Measurements from ENCODE around the gene C14orf39. TPM values are rescaled to one million over a fixed set of nuclear protein-coding genes. Genes with fewer than 3 reads are reported as not detected.

The C14orf39 gene
- total RNA-seq, 1 donor from 2014 or later = not detected

DNA sequence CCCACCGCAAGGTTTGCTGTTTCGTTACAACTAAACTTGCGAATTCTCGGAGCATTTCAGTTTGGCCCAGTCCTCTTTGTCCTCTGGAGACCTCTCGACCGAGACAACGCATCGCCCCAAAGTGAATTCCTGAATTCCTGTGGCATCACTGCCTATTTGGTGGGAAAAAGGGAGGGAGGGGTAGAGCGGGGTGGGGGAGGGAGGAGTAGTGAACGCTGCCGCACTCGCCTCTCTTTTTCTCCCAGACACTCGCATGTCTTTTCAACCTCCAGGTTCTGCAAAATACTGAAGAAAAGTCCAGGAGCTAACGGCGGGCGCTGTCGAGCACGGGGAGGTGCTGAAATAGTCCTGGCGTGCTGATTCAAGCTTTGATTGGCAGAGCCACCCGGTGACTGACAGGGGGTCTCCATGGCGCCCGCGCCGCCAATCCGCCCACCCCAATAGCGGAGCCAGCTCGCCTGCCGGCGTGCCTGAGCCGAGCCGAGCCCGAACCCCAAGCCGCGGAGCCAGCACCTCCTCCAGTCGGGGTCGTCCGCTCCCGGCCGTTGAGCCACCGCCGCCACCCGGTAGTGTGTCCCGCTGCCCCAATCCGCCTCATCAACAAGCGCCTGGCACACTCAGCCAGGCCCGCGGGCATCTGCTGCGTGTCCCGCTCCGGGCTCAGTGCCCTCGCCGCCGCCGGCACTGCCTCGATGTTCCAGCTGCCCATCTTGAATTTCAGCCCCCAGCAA lies 23.0 kb upstream of the C14orf39 start, which contains the start of gene SIX6:
SIX6 (plus strand) TSS at position 440 of the 731 bp plus-strand sequence; CDS start at position 693, 253 bp downstream.
- Histone ChIP-seq H3K4me3 (no peak within 1 kb of the TSS), H3K4me1 (peaks cover 33% of the 10 kb centered on the region), H3K9me3 (no peaks in the 10 kb centered on the region), H3K36me3 (no peaks in the 10 kb centered on the region), H3K27me3 (ENCODE audit: low read depth) (peaks cover 100% of the 10 kb centered on the region), H3K27ac (no peak within 1 kb of the TSS)
- TF ChIP-seq, protein P1, sequence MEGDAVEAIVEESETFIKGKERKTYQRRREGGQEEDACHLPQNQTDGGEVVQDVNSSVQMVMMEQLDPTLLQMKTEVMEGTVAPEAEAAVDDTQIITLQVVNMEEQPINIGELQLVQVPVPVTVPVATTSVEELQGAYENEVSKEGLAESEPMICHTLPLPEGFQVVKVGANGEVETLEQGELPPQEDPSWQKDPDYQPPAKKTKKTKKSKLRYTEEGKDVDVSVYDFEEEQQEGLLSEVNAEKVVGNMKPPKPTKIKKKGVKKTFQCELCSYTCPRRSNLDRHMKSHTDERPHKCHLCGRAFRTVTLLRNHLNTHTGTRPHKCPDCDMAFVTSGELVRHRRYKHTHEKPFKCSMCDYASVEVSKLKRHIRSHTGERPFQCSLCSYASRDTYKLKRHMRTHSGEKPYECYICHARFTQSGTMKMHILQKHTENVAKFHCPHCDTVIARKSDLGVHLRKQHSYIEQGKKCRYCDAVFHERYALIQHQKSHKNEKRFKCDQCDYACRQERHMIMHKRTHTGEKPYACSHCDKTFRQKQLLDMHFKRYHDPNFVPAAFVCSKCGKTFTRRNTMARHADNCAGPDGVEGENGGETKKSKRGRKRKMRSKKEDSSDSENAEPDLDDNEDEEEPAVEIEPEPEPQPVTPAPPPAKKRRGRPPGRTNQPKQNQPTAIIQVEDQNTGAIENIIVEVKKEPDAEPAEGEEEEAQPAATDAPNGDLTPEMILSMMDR (IDR thresholded peaks at IDR 0.05) = no peak
- ATAC-seq (peak; percentile 26 to 33), DNase-seq (no peak)
- intact Hi-C loops (cut with DNase I) = no loop called here

DNA sequence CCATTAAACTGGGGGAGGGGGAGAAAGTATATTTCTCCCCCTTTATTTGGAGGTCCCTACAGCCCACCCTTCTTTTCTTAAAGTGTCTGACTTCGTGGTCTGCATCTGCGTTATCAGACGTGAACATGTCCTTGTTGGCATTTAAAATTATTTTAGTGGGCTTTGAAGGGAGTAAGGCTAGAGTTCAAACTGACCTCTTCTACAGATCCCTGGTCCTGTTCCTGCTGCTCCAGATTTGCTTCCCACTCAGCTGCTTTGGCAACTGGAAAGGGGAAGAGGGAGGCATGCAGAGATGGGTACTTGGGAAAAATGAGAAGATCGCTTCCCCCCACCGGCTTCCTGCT lies 22.5 kb upstream of the C14orf39 start:
- H3K36me3 ChIP-seq = no peaks in the 10 kb centered on the region
- ATAC-seq (no peak), DNase-seq (no peak)
- intact Hi-C loops (cut with DNase I) = no loop called here
- no peak overlapping the region for H3K4me3 ChIP-seq
- no peak overlapping the region for H3K27ac ChIP-seq
- TF ChIP-seq, protein P1 (IDR thresholded peaks at IDR 0.05) = no peak
- H3K4me1 ChIP-seq = peaks cover 33% of the 10 kb centered on the region
- H3K27me3 ChIP-seq (ENCODE audit: low read depth) = peaks cover 98% of the 10 kb centered on the region
- H3K9me3 ChIP-seq = no peaks in the 10 kb centered on the region

DNA sequence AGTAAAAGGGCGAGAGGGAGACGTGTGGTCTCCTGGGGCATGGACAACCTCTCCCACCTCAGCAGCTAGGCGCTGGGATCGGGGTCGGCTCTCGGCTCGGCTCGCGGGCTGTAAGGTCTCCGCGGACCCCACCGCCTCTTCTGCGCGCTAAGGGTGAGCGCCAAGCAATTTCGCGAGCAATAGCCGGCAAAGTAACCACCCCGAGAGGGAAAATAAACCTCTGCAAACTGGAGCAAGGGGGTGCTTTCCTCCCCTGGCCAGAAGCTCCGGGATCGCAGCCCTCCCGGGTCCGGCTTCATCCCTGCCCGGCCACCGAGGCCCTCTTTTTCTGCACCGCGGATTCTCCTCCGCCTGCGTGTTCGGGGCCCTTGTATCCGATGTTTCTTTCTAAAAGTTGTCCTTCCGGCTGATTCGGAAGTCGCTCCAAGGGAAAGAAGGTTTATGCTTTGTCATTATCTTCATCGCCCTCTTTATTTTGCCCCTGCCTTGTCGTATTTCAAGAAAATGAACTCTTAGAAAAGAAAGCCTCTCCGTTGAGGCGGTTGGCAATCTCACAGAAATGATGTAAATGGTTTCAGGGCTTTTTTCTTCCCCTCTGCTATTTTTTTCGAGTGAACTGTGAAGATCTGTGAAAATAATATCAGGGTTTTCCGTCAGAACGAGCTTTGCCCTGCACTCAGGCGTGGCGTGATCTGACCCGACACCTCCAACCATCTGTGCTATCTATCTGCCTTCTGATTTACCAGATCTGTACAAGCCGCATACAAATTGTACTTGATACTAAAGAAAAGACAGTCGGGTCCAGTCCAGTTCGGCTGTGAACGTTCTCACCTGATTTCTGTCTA lies 21.3 kb upstream of the C14orf39 start:
- no peak for DNase-seq
- H3K4me1 ChIP-seq = peaks cover 33% of the 10 kb centered on the region
- no peak for ATAC-seq
- H3K4me3 ChIP-seq = no peak overlapping the region
- no peak overlapping the region for H3K27ac ChIP-seq
- peaks cover 87% of the 10 kb centered on the region for H3K27me3 ChIP-seq (ENCODE audit: low read depth)
- no peaks in the 10 kb centered on the region for H3K9me3 ChIP-seq
- H3K36me3 ChIP-seq = no peaks in the 10 kb centered on the region
- TF ChIP-seq, protein P1 (IDR thresholded peaks at IDR 0.05) = no peak
- intact Hi-C loops (cut with DNase I) = no loop called here

DNA sequence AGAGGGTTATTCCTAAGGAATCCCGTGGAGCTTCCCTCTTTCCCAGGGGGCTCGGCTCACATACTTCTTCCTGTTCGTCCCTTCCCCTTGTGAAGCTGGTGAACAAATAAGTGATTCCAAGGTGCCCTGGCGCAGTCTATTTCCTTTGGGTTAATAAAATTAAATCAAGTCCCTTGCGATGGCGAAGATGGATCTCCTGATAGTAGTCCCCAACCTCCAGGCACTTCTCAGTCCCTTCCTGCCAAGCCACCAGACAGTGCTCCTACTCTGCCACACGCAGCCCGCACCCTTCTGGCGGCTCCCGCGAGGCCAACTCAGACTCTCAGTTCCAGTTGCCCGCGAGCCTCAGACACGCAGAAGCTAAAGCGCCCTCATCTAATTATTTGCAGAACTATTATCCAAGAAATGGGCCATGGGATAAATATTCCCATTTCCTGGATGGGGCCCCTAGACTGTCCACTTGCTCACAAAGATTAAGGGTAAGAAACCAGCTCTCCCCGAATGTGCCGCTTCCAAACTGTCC lies 20.7 kb upstream of the C14orf39 start:
- Histone ChIP-seq H3K27ac (no peak overlapping the region), H3K36me3 (no peaks in the 10 kb centered on the region), H3K27me3 (ENCODE audit: low read depth) (peaks cover 80% of the 10 kb centered on the region), H3K4me3 (no peak overlapping the region), H3K4me1 (peaks cover 32% of the 10 kb centered on the region), H3K9me3 (no peaks in the 10 kb centered on the region)
- intact Hi-C loops (cut with DNase I) = no loop called here
- DNase-seq = no peak
- ATAC-seq = no peak
- TF ChIP-seq, protein P1 (IDR thresholded peaks at IDR 0.05) = no peak

DNA sequence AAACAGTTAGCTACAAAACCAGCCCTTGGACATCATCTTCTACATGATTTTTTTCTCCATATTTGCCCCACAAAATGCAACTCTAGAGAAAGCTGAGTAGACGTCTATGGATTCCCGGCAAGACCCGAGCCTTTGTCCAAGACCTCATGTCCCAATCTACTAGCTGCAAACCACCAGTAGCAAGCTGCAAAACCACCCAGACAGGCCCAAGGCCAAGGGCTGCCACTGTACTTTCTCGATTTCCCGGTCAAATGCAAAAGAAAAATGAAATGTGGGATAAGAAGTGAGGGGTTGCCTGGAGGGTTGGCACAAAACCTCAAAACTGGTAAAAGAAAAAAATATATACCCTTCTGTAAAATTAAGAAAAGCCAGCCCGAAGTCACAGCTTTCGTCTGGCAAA lies 20.1 kb upstream of the C14orf39 start:
- no peak for ATAC-seq
- intact Hi-C loops (cut with DNase I) = no loop called here
- TF ChIP-seq, protein P1 (IDR thresholded peaks at IDR 0.05) = no peak
- Histone ChIP-seq H3K4me1 (peaks cover 27% of the 10 kb centered on the region), H3K27me3 (ENCODE audit: low read depth) (peaks cover 75% of the 10 kb centered on the region), H3K9me3 (no peaks in the 10 kb centered on the region), H3K36me3 (no peaks in the 10 kb centered on the region), H3K4me3 (no peak overlapping the region), H3K27ac (no peak overlapping the region)
- DNase-seq = no peak

Measured in lower lobe of right lung (tissue), 2 donors.